ENCODE data around the gene MCAM.
A peak's percentile ranks its signal among the peaks of the same experiment; 100 is the strongest.

Gene MCAM

DNA sequence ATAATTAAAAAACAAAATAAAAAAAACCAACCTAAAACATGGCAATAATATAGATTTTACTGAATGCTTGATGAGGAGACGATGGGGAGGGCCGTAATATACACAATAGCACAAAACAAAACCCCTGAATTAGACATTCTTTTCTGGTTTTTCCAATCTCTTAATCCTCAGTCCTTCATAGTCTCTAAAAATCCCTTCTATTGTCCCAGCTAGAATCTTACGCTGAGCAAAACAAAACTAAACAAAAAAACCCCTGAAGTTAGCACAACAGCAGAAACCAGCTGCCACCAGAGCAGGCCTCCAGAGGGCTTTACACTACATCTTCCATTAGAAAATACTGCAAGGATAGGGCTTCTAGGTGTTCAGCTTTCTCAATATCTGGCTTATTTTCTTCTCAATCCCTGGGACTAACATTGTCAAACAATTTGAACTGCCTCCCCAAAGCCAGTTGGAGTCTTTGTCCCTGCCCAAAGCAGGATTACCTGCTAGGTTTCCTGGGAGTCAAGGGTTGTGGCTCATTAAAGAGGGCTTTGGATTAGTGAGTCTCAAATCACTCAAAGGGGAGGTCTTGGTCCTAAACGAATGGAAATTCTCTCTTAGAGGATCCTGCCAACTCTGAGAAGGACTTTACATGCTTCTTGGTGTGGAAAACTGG, 15.3 kb upstream of the MCAM start:
- TF ChIP-seq OSR1 (CRISPR knock-in tag; IDR thresholded peaks at IDR 0.05) = no peak
- TF ChIP-seq BACH2 (CRISPR knock-in tag; IDR thresholded peaks at IDR 0.05; ENCODE audit: borderline replicate concordance) = no peak
- no peak for TF ChIP-seq GLIS3 (CRISPR knock-in tag; IDR thresholded peaks at IDR 0.05)
- no peak for TF ChIP-seq CREB5 (CRISPR knock-in tag; IDR thresholded peaks at IDR 0.05; ENCODE audit: low read depth)
- no peak for ATAC-seq

DNA sequence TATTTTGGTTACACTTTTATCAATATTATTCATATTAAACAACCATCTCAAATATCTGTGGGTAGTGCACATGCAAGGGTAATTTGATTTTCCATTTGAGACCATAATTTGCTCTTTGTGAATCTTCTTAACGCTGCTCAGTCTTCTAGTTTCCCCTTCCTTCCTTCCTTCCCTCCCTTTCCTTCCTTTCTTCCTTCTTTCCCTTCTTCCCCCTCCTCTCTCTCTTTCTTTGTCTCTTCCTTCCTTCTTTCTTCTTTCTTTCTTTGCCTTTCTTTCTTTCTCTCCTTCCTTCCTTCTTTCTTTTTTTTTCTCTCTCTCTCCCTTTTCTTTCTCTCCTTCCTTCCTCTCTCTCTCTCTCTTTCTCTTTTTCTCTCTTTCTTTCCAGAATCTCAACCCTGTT, 13.3 kb upstream of the MCAM start:
- no peak for ATAC-seq
- TF ChIP-seq ZNF565 (CRISPR knock-in tag; conservative IDR thresholded peaks at IDR 0.05; ENCODE audit: low read depth) (no peak), ZNF8 (CRISPR knock-in tag; IDR thresholded peaks at IDR 0.05) (no peak)

GRCh38 chr11:119329320-119329719, 12.4 kb upstream of the MCAM start:
- TF ChIP-seq RARB (CRISPR knock-in tag; IDR thresholded peaks at IDR 0.05) (no peak), TOX (CRISPR knock-in tag; IDR thresholded peaks at IDR 0.05; ENCODE audit: borderline replicate concordance) (no peak), ZFP3 (CRISPR knock-in tag; IDR thresholded peaks at IDR 0.05) (no peak), ESRRG (CRISPR knock-in tag; IDR thresholded peaks at IDR 0.05) (no peak), ZNF70 (CRISPR knock-in tag; IDR thresholded peaks at IDR 0.05) (no peak), ISL1 (CRISPR knock-in tag; IDR thresholded peaks at IDR 0.05) (no peak), PPARA (CRISPR knock-in tag; IDR thresholded peaks at IDR 0.05; ENCODE audit: borderline replicate concordance) (no peak), TCF4 (CRISPR knock-in tag; IDR thresholded peaks at IDR 0.05; ENCODE audit: borderline replicate concordance) (no peak), PATZ1 (CRISPR knock-in tag; IDR thresholded peaks at IDR 0.05; ENCODE audit: borderline replicate concordance) (no peak), BACH2 (CRISPR knock-in tag; IDR thresholded peaks at IDR 0.05; ENCODE audit: borderline replicate concordance) (no peak), ZNF565 (CRISPR knock-in tag; conservative IDR thresholded peaks at IDR 0.05; ENCODE audit: low read depth) (no peak), GLIS3 (CRISPR knock-in tag; IDR thresholded peaks at IDR 0.05) (no peak), OSR1 (CRISPR knock-in tag; IDR thresholded peaks at IDR 0.05) (no peak)
- TF ChIP-seq, protein P1, sequence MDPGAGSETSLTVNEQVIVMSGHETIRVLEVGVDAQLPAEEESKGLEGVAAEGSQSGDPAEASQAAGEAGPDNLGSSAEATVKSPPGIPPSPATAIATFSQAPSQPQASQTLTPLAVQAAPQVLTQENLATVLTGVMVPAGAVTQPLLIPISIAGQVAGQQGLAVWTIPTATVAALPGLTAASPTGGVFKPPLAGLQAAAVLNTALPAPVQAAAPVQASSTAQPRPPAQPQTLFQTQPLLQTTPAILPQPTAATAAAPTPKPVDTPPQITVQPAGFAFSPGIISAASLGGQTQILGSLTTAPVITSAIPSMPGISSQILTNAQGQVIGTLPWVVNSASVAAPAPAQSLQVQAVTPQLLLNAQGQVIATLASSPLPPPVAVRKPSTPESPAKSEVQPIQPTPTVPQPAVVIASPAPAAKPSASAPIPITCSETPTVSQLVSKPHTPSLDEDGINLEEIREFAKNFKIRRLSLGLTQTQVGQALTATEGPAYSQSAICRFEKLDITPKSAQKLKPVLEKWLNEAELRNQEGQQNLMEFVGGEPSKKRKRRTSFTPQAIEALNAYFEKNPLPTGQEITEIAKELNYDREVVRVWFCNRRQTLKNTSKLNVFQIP (CRISPR knock-in tag; IDR thresholded peaks at IDR 0.05; ENCODE audit: borderline replicate concordance, low read depth) = no peak
- no peak for ATAC-seq

- ATAC-seq = peak; percentile 10
- no peak for TF ChIP-seq ISL1 (CRISPR knock-in tag; IDR thresholded peaks at IDR 0.05)
- TF ChIP-seq ZNF70 (CRISPR knock-in tag; IDR thresholded peaks at IDR 0.05) = no peak
- TF ChIP-seq SNAI2 (CRISPR knock-in tag; IDR thresholded peaks at IDR 0.05) = no peak
- no peak for TF ChIP-seq CSRNP3 (CRISPR knock-in tag; IDR thresholded peaks at IDR 0.05)
- TF ChIP-seq ZNF8 (CRISPR knock-in tag; IDR thresholded peaks at IDR 0.05) = no peak
- no peak for TF ChIP-seq CSDC2 (CRISPR knock-in tag; IDR thresholded peaks at IDR 0.05)
- TF ChIP-seq, protein P1 (CRISPR knock-in tag; IDR thresholded peaks at IDR 0.05; ENCODE audit: borderline replicate concordance, low read depth) = no peak
- TF ChIP-seq PPARA (CRISPR knock-in tag; IDR thresholded peaks at IDR 0.05; ENCODE audit: borderline replicate concordance) = no peak
- no peak for TF ChIP-seq ZNF565 (CRISPR knock-in tag; conservative IDR thresholded peaks at IDR 0.05; ENCODE audit: low read depth)
- TF ChIP-seq RARB (CRISPR knock-in tag; IDR thresholded peaks at IDR 0.05) = no peak
- no peak for TF ChIP-seq CREB5 (CRISPR knock-in tag; IDR thresholded peaks at IDR 0.05; ENCODE audit: low read depth)
- TF ChIP-seq ZC3H10 (CRISPR knock-in tag; IDR thresholded peaks at IDR 0.05) = no peak
These were observed 7.3 kb upstream of the MCAM start for GRCh38 chr11:119324189-119324588.

Data from SK-N-SH treated with all-trans-retinoic acid at 6 μM for 48 hours (cell line).